GM23248 (cell line): ENCODE results near the gene ITPA. TPM values are rescaled to one million over a fixed set of nuclear protein-coding genes. Genes with fewer than 3 reads are reported as not detected.

ENCODE experiments used
- DNase-seq: peaks from one replicate; pipeline ENCODE4 v3.0.0-alpha.2; 2015
- H2AFZ ChIP-seq: fragments of 200-600 bp; sonication (generic); 2 replicates; pipeline ENCODE4 v1.6.1; 2016; ENCODE audit warnings: antibody characterized with exemption
- H3F3A ChIP-seq: fragments of 200-600 bp; sonication (generic); 2 replicates; pipeline ENCODE4 v1.6.1; 2016; ENCODE audit warnings: mild to moderate bottlenecking, antibody characterized with exemption, mixed run types; ENCODE audit not compliant: insufficient read depth
- H3K27ac ChIP-seq: fragments of 200-600 bp; sonication (generic); 2 replicates; pipeline ENCODE4 v1.5.1; 2016; ENCODE audit warnings: mild to moderate bottlenecking
- H3K27me3 ChIP-seq: fragments of 200-600 bp; sonication (generic); replicated peaks from 2 replicates; pipeline ENCODE4 v1.6.1; 2016; ENCODE audit warnings: mild to moderate bottlenecking; ENCODE audit not compliant: insufficient read depth
- H3K36me3 ChIP-seq: fragments of 200-600 bp; sonication (generic); 2 replicates; pipeline ENCODE4 v1.6.1; 2016; ENCODE audit warnings: low read depth, mild to moderate bottlenecking
- H3K4me1 ChIP-seq: fragments of 200-600 bp; sonication (generic); 2 replicates; pipeline ENCODE4 v1.6.1; 2016; ENCODE audit warnings: mild to moderate bottlenecking; ENCODE audit not compliant: insufficient read depth
- H3K4me2 ChIP-seq: fragments of 200-600 bp; sonication (generic); one replicate; pipeline ENCODE4 v1.6.1; 2016; ENCODE audit warnings: mild to moderate bottlenecking; ENCODE audit not compliant: unreplicated experiment
- H3K4me3 ChIP-seq: fragments of 200-600 bp; sonication (generic); 2 replicates; pipeline ENCODE4 v1.5.1; 2016; ENCODE audit warnings: mild to moderate bottlenecking
- H3K79me2 ChIP-seq: fragments of 200-600 bp; sonication (generic); 2 replicates; pipeline ENCODE4 v1.6.1; 2016; ENCODE audit warnings: mild to moderate bottlenecking; ENCODE audit not compliant: insufficient read depth
- H3K9ac ChIP-seq: fragments of 200-600 bp; sonication (generic); 2 replicates; pipeline ENCODE4 v1.6.1; 2016; ENCODE audit warnings: mild to moderate bottlenecking
- H3K9me2 ChIP-seq: fragments of 200-600 bp; sonication (generic); 2 replicates; pipeline ENCODE4 v1.6.1; 2016; ENCODE audit warnings: mixed run types, mild to moderate bottlenecking, moderate library complexity; ENCODE audit not compliant: insufficient read depth
- H3K9me3 ChIP-seq: fragments of 200-600 bp; sonication (generic); one replicate; pipeline ENCODE4 v1.6.1; 2017; ENCODE audit warnings: low read depth
- H4K20me1 ChIP-seq: fragments of 200-600 bp; sonication (generic); 2 replicates; pipeline ENCODE4 v1.6.0; 2016; ENCODE audit not compliant: insufficient read depth
- EZH2 ChIP-seq: fragments of 200-600 bp; sonication (generic); IDR thresholded peaks from 2 replicates; pipeline ENCODE4 v1.6.1; 2018; ENCODE audit warnings: antibody characterized with exemption, mild to moderate bottlenecking; ENCODE audit not compliant: insufficient read depth, poor library complexity, severe bottlenecking
- EZH2phosphoT487 ChIP-seq: fragments of 200-600 bp; sonication (generic); IDR thresholded peaks from 2 replicates; pipeline ENCODE4 v1.6.1; 2018; ENCODE audit warnings: antibody characterized with exemption, moderate library complexity, mild to moderate bottlenecking, low read depth; ENCODE audit not compliant: insufficient read depth
- WGBS, 2 experiments: methylation state at CpG; one replicate each; pipeline ENCODE4 v1.1.6; 2015 to 2017; ENCODE audit warnings: low lambda C conversion rate in 2 of 2, low coverage in 1 of 2; ENCODE audit errors: missing lambda C conversion rate in 2 of 2; 5-methylcytosine and 5-hydroxymethylcytosine counted together
- in situ Hi-C: fragments of 300-500 bp; cut with MboI; formaldehyde crosslinking; loops from 2 replicates; pipeline ENCODE4 v1.15.0; 2020
- polyA plus RNA-seq: library from polyadenylated mRNA; unstranded; fragments of >200 nt; fragmentation: Nextera tagmentation; extraction: Ambion mirVana; gene quantifications from 2 replicates; pipeline ENCODE4 v1.2.1, GENCODE V29; 2016
- total RNA-seq: library from RNA; depleted of rRNA; stranded (reverse); fragments of >200 nt; shearing (Covaris generic); gene quantifications from 2 replicates; pipeline ENCODE4 v1.2.3, GENCODE V29; 2014

The ITPA gene
- total and polyA plus RNA-seq, 2 experiments from 2014 or later, result 43.6 to 63.8 TPM

DNA sequence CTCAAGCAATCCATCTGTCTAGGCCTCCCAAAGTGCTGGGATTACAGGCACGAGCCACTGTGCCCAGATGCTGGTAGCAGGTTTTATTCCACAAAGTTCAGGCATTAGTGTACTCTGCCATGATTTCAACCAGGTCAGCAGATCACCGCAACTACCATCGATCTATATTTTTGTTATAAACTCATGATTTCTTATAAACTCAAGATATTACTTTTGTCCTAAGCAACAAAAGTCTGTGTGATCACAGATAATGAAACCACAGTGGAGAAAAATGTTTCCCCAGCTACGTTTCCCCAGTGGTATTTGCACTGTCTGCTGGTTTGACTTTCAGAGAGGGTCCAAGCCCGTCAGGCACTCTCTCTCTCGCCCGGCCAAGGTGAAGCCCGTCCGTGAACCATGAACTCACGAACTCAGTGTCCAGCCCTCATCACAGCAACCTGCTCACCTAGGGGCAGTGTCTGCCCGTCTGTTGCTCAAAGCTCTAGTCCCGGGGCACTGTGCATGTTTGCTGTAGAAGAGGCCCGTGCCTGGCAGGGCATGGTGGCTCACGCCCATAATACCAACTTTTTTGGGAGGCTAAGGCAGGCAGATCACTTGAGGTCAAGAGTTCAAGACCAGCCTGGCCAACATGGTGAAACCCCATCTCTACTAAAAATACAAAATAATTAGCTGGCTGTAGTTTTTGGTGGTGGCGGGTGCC is 22.7 kb downstream of the ITPA start:
- no peaks in the 10 kb centered on the region for H3K79me2 ChIP-seq
- WGBS, 2 experiments, result 86 to 90% methylated on average over 15 of the region's 15 CpGs
- no peak overlapping the region for H3K4me3 ChIP-seq
- H3K9me3 ChIP-seq, result no peaks in the 10 kb centered on the region
- H3K27ac ChIP-seq, result no peak overlapping the region
- no peak overlapping the region for H2AFZ ChIP-seq
- no peak overlapping the region for H3K4me2 ChIP-seq
- no peaks in the 10 kb centered on the region for H3K36me3 ChIP-seq
- no peaks in the 10 kb centered on the region for H3K27me3 ChIP-seq
- no peak for DNase-seq
- no peaks in the 10 kb centered on the region for H3F3A ChIP-seq
- no peak for TF ChIP-seq EZH2
- TF ChIP-seq EZH2phosphoT487, result no peak
- in situ Hi-C loops, result no loop called here
- no peak overlapping the region for H3K9ac ChIP-seq
- no peaks in the 10 kb centered on the region for H3K4me1 ChIP-seq
- no peaks in the 10 kb centered on the region for H4K20me1 ChIP-seq
- no peaks in the 10 kb centered on the region for H3K9me2 ChIP-seq

DNA sequence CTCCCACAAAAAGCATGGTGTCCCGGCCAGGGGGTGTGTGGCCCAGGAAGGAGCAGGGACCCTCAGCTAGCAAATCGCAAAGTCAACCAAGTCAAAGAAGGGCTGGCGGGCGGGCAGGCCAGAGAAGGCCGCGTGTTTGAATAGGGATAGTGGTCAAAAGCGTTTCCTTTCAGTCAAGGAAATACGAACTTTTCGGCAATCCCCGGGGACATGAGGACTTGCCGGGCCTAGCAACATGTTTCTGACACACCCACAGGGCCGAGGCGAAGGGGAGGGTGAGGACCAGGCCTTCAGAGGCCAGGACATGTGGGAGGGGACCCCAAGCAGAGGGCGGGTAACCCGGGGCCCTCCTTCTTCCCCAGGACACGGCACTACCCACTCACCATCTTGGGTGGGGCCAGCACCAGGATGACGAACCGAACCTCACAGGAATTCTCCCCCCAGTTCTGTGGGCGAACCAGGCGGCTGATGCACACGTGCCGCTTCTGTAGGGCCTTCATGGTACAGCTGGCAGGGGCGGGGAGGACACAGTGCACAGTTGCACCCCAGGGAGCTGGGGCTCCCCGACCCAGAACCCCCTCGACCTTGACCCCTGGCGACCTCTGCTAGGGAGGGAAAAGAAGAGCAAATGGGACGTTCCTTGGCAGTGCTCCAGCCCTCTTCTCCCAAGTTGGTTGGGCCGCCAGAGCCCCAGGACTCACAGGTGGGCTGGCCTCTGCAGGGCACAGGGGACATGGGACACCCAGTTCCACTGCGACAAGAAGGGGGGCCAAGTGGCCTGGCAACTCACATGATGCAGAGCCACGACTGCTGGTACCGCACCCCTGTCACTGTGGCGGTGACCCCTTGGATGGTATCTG is 24.1 kb downstream of the ITPA start:
- no peak overlapping the region for H3K4me2 ChIP-seq
- H3F3A ChIP-seq, result no peaks in the 10 kb centered on the region
- TF ChIP-seq EZH2, result no peak
- TF ChIP-seq EZH2phosphoT487, result no peak
- no peaks in the 10 kb centered on the region for H3K9me3 ChIP-seq
- H4K20me1 ChIP-seq, result no peaks in the 10 kb centered on the region
- no peaks in the 10 kb centered on the region for H3K9me2 ChIP-seq
- in situ Hi-C loops, result no loop called here
- no peak for DNase-seq
- H3K4me3 ChIP-seq, result no peak overlapping the region
- H2AFZ ChIP-seq, result no peak overlapping the region
- H3K9ac ChIP-seq, result no peak overlapping the region
- no peak overlapping the region for H3K27ac ChIP-seq
- WGBS, 2 experiments, result 83 to 87% methylated on average over 31 to 32 of the region's 32 CpGs
- no peaks in the 10 kb centered on the region for H3K79me2 ChIP-seq
- no peaks in the 10 kb centered on the region for H3K36me3 ChIP-seq
- peaks cover 8% of the 10 kb centered on the region; the same call in 1 of the 2 replicates for H3K27me3 ChIP-seq
- H3K4me1 ChIP-seq, result no peaks in the 10 kb centered on the region

DNA sequence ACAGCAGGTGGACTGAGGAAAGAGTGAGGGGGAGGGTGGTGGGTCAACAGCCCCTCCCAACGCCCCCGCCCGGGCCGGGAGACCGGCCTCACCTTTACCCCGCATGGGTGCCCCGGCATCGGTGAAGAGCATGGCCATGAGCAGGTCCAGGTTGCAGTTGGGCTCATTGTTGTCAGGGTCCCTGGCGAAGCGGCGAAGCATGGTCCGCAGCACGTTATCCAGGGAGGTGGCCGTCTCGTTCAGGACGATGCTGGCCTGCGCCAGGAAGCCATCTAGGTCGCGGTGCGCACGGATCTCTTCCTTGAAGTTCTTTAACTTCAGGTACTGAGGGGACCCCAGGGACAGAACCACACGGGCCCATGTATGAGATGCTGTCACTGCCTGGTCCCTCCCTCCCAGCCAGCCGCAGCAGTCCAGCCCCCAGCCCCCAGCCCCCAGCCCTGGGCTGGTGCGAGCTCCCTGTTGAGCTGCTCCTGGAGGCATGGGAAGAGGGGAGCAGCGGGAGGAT is 24.7 kb downstream of the ITPA start:
- Histone ChIP-seq H3K9me3 (no peaks in the 10 kb centered on the region), H2AFZ (no peak overlapping the region), H3K79me2 (no peaks in the 10 kb centered on the region), H3F3A (no peaks in the 10 kb centered on the region), H4K20me1 (no peaks in the 10 kb centered on the region), H3K27me3 (peaks cover 8% of the 10 kb centered on the region; the same call in 1 of the 2 replicates), H3K36me3 (no peaks in the 10 kb centered on the region), H3K9ac (no peak overlapping the region), H3K4me2 (no peak overlapping the region), H3K4me1 (no peaks in the 10 kb centered on the region), H3K4me3 (no peak overlapping the region), H3K9me2 (no peaks in the 10 kb centered on the region), H3K27ac (no peak overlapping the region)
- DNase-seq, result no peak
- WGBS, 2 experiments, result 88 to 89% methylated on average over 22 to 24 of the region's 25 CpGs
- TF ChIP-seq EZH2 (no peak), EZH2phosphoT487 (no peak)
- in situ Hi-C loops, result no loop called here

DNA sequence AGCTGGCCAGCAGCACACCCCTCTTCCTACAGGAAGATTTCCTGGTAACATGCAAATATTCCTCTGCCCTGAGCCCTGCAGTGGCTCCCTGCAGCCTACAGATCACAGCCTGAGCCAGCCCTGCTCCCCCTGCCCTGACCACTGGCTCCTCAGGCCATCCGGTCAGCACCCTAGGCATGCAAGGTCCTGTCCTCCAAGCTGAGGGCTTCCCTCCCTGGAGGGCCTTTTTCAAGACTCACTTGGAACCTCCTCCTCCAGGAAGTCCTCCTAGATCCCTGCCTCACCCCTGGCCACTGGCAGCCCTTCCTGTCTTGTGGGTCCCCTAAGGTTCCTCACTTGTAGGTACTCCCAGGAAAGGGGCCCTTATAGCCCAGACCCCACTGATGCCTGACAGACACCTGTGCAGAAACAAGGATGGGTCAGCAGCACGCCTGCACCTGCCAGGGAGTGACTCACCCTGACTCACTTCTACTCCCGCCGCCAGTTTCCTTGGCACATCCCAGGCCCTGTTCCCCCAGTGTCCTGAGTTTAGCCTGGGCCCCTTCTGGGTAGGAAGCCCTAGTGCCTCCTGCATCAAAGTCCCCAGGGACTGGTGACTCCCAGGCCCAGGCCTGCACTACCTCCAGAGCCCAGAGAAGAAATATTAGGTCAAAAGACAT is 26.5 kb downstream of the ITPA start:
- Histone ChIP-seq H3K4me2 (no peak overlapping the region), H3K79me2 (no peaks in the 10 kb centered on the region), H3K27me3 (peaks cover 8% of the 10 kb centered on the region; the same call in 1 of the 2 replicates), H2AFZ (no peak overlapping the region), H4K20me1 (no peaks in the 10 kb centered on the region), H3K9ac (no peak overlapping the region), H3K4me3 (no peak overlapping the region), H3K9me2 (no peaks in the 10 kb centered on the region), H3K27ac (no peak overlapping the region), H3F3A (no peaks in the 10 kb centered on the region), H3K9me3 (no peaks in the 10 kb centered on the region), H3K36me3 (no peaks in the 10 kb centered on the region), H3K4me1 (no peaks in the 10 kb centered on the region)
- DNase-seq, result peak; percentile 58
- no peak for TF ChIP-seq EZH2
- no peak for TF ChIP-seq EZH2phosphoT487
- WGBS, 2 experiments, result 39 to 48% methylated on average over 4 of the region's 4 CpGs
- in situ Hi-C loops, result no loop called here
